AG10803 (cell line): Measurements from ENCODE around the gene AKAP7.

ENCODE experiments used
- DNase-seq: peaks from one replicate; pipeline ENCODE4 v3.0.0; 2010; ENCODE audit warnings: low read depth
- H3K4me3 ChIP-seq: 2 replicates; pipeline ENCODE4 v1.5.1; 2011; ENCODE audit warnings: mild to moderate bottlenecking, low read length, control low read depth
- CTCF ChIP-seq: conservative IDR thresholded peaks from 2 replicates; pipeline ENCODE4 v1.5.1; 2011; ENCODE audit warnings: mild to moderate bottlenecking, low read length, control low read depth, inconsistent platforms

Gene AKAP7

GRCh38 chr6:131159578-131159977, 24.3 kb downstream of the AKAP7 start:
- H3K4me3 ChIP-seq, result no peak overlapping the region

GRCh38 chr6:131160254-131160758, 25.0 kb downstream of the AKAP7 start:
- TF ChIP-seq CTCF, result no peak

More at GRCh38 chr6:131159578-131159977, 24.3 kb downstream of the AKAP7 start:
- TF ChIP-seq CTCF, result no peak
- DNase-seq, result peak; percentile 71

GRCh38 chr6:131161987-131162386, 26.7 kb downstream of the AKAP7 start:
- H3K4me3 ChIP-seq, result no peak overlapping the region
- no peak for DNase-seq
- TF ChIP-seq CTCF, result no peak

More at GRCh38 chr6:131160254-131160758, 25.0 kb downstream of the AKAP7 start:
- H3K4me3 ChIP-seq, result no peak overlapping the region
- DNase-seq, result no peak

GRCh38 chr6:131163886-131164285, 28.6 kb downstream of the AKAP7 start:
- H3K4me3 ChIP-seq, result no peak overlapping the region
- DNase-seq, result no peak
- no peak for TF ChIP-seq CTCF

- H3K4me3 ChIP-seq, result no peak overlapping the region
- TF ChIP-seq CTCF, result no peak
- peak; percentile 40 for DNase-seq
Observed at GRCh38 chr6:131164506-131164905, 29.2 kb downstream of the AKAP7 start.

GRCh38 chr6:131167773-131168172, 32.5 kb downstream of the AKAP7 start:
- no peak overlapping the region for H3K4me3 ChIP-seq
- peak; percentile 32; the same call in 1 of the 2 replicates for TF ChIP-seq CTCF
- DNase-seq, result peak; percentile 24

- no peak for TF ChIP-seq CTCF
- no peak for DNase-seq
- no peak overlapping the region for H3K4me3 ChIP-seq
Observed at GRCh38 chr6:131169613-131170012, 34.3 kb downstream of the AKAP7 start.
